IPS-15b (cell line): Measurements from ENCODE around the gene RBM17.
"Not testable (repeated sequence)": the region's sequence is repeated elsewhere in the genome, so short reads cannot be mapped to it uniquely, and the experiment has no call there.

Experiments
- H3K27me3 ChIP-seq: one replicate; pipeline ENCODE4 v1.6.1; 2013; ENCODE audit warnings: low read length; ENCODE audit not compliant: control insufficient read depth, insufficient read depth
- H3K36me3 ChIP-seq: one replicate; pipeline ENCODE4 v1.6.1; 2013; ENCODE audit warnings: low read length; ENCODE audit not compliant: control insufficient read depth, insufficient read depth
- H3K4me1 ChIP-seq: one replicate; pipeline ENCODE4 v1.6.1; 2013; ENCODE audit warnings: mild to moderate bottlenecking, low read length; ENCODE audit not compliant: control insufficient read depth, insufficient read depth
- H3K4me3 ChIP-seq: one replicate; pipeline ENCODE4 v1.5.1; 2013; ENCODE audit warnings: low read depth, low read length
- H3K9ac ChIP-seq: one replicate; pipeline ENCODE4 v1.6.1; 2013; ENCODE audit warnings: low read depth, mild to moderate bottlenecking, low read length
- H3K9me3 ChIP-seq: one replicate; pipeline ENCODE4 v1.6.1; 2013; ENCODE audit warnings: mild to moderate bottlenecking, low read length; ENCODE audit not compliant: control insufficient read depth, insufficient read depth

RBM17 gene

DNA sequence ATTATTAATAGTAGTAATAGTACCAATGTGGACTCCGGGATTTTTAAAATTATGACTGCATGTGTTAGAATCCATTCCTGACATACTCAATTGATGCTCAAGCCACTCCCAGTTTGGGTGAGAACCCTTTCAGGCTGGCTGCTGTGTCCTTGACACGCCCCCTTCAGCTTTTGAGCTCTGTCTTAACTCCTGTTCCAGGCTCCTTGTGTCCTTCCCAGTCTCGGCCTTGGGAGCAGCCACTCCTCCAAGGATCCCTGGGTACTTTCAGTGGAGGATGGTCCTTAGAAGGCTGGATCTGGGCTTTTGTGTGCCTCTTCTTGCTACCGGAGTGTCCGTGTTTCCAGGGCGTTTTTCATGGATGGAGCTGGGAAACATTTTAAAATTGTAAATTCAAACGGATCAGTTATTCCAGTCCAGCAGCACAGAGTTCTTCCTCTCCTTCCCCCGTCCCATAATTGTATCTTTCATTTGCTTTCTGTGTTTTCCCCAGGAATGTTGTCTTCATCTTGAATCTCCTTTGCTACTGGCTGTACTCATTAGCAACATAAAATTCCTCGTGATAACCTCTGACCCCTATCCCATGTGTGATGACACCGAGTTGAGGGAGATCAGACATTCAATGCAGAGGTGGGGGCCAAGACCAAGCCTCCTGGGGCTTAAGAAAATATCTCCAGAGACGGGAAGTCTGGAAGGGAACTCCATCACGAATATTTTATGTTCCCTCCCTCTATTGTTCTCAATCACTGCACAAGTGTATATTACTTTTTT, 73.9 kb downstream of the RBM17 start:
- H3K4me3 ChIP-seq: peak overlapping the region; percentile 53
- no peaks in the 10 kb centered on the region for H3K36me3 ChIP-seq
- no peaks in the 10 kb centered on the region for H3K9me3 ChIP-seq
- H3K4me1 ChIP-seq: no peaks in the 10 kb centered on the region
- H3K27me3 ChIP-seq: no peaks in the 10 kb centered on the region
- no peak overlapping the region for H3K9ac ChIP-seq

DNA sequence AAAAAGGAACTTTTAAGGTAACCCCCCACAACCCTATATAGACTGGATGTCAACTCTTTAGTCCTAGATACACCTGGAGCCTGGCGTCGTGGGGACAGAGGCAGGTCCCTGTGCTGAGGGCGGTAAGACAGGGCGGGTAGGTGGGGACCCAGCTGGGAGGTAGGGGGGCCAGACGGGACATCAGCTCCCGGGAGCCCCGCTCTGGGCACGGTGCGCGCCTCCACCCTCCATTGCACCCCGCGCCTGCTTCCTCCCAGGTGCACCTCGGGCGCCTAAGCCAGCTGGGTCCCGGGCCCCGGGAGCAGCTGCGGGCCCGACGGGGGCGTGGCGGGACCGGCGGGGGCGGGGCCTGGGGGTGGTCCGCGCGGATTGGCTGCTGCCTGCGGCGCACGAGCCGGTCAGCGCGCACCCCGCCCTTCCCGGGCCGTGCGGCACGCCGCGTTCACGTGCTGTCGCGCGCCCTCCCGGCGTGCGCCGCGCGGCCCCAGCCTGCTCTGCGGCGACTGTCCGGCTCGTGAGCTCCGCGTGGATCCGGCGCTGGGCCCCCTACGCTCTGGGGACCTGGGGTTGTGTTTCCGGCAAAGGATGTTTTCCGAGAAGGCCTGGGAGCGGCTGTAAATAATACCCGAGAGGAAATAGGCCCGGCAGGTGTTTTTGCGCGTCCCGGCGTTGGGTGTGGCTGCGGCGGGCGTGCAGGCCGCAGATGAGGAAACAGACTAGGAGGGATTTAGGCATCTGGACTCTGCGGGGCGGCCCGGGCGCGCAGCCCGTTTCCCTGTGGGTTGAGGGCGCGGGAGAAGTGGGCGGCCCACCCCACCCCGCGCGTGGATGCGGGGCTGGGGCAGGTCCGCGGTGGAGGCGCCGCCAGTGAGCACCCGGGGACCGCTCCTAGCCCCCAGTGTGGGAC, 74.8 kb downstream of the RBM17 start:
- Histone ChIP-seq H3K4me3 (peak overlapping the region; percentile 79), H3K4me1 (no peaks in the 10 kb centered on the region), H3K36me3 (no peaks in the 10 kb centered on the region), H3K9me3 (no peaks in the 10 kb centered on the region), H3K27me3 (no peaks in the 10 kb centered on the region), H3K9ac (peak overlapping the region; percentile 83)

DNA sequence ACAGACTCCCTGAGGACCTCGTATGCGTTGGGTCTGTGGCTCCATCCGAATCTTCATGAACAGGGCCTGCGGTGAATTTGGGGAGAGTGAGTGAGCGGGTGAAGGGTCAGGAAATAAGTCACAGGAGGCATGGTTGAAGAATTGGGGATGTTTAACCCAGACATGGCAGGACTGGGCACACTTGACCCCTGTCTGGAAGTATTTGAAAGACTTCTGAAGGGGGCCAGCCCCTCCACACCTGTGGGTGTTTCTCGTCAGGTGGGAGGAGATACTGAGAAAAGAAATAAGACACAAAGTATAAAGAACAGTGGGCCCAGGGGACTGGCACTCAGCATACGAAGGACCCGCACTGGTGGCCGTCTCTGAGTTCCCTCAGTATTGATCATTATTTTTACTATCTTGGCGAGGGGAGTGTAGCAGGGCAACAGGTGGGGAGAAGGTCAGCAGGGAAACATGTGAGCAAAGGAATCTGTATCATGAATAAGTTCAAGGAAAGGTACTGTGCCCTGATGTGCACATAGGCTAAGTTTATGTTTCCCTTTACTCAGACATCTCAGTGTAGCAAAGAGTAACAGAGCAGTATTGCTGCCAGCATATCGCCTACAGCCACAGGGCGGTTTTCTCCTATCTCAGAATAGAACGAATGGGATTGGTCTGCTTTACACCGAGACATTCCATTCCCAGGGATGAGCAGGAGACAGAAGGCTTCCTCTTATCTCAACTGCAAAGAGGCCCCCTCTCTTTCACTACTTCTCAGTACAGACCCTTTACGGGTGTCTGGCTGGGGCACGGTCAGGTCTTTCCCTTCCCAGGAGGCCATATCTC, 75.6 kb downstream of the RBM17 start:
- Histone ChIP-seq H3K9ac (peak overlapping the region; percentile 83), H3K4me1 (no peaks in the 10 kb centered on the region), H3K4me3 (peak overlapping the region; percentile 79), H3K9me3 (no peaks in the 10 kb centered on the region), H3K27me3 (no peaks in the 10 kb centered on the region), H3K36me3 (no peaks in the 10 kb centered on the region)

DNA sequence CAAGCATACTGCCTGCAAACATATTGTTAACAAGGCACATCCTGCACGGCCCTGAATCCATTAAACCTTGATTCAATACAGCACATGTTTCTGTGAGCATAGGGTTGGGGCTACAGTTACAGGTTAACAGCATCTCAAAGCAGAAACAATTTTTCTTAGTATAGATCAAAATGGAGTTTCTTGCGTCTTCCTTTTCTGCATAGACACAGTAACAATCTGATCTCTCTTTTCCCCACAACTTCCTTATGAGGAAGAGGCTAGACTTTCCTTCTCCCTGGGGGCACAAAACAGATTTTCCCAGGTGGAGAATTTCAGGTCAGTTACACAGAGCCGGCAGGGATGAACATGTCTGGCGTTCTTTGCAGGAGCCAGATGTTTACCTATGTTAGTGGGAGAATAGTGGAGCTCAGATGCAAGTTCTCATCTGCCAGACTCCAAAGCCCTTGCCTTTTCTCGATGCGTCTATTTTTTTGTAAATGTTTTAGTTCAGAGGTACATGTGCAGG, 76.4 kb downstream of the RBM17 start:
- Histone ChIP-seq H3K4me3 (no peak overlapping the region), H3K9me3 (no peaks in the 10 kb centered on the region), H3K4me1 (peaks cover 2% of the 10 kb centered on the region), H3K36me3 (no peaks in the 10 kb centered on the region), H3K27me3 (no peaks in the 10 kb centered on the region), H3K9ac (no peak overlapping the region)

DNA sequence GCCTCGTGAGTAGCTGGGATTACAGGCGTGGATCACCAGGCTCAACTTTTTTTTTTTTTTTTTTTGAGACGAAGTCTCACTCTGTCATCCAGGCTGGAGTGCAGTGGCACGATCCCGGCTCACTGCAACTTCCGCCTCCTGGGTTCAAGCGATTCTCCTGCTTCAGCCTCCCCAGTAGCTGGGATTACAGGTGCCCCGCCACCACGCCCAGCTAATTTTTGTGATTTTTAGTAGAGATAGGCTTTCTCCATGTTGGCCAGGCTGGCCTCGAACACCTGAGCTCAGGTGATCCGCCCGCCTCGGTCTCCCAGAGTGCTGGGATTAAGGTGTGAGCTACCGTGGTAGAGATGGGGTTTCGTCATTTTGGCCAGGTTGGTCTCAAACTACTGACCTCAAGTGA, 77.1 kb downstream of the RBM17 start:
- not testable (repeated sequence) for H3K9ac ChIP-seq, H3K36me3 ChIP-seq, H3K9me3 ChIP-seq, H3K27me3 ChIP-seq, H3K4me1 ChIP-seq, H3K4me3 ChIP-seq
